WTC11 (cell line): ENCODE measurements around the gene PTPRK. TPM values are rescaled to one million over a fixed set of nuclear protein-coding genes. Genes with fewer than 3 reads are reported as not detected.

Source experiments
- ATAC-seq: fragments of 200-7000 bp; cut with Tn5 transposase; 2 replicates; pipeline ENCODE4 v1.10.0; 2021; ENCODE audit warnings: mild to moderate bottlenecking, moderate library complexity
- CTCF ChIA-PET: fragments of 300-600 bp; sonication (Branson Sonifier 250); formaldehyde crosslinking; loops from one replicate; lab custom pipeline; 2021; ENCODE audit warnings: antibody characterized with exemption; lab: Charles Lee
- POLR2A ChIA-PET: fragments of 350-600 bp; sonication (Branson Sonifier 250); formaldehyde crosslinking; loops from one replicate; lab custom pipeline; 2021; ENCODE audit warnings: antibody characterized with exemption; lab: Charles Lee
- DNase-seq: peaks from one replicate; pipeline ENCODE4 v3.0.0; 2021; ENCODE audit warnings: low spot score
- H3K27ac Mint-ChIP-seq: 2 replicates; pipeline ENCODE4 v1.8.0; 2021; ENCODE audit warnings: mixed read lengths
- H3K27me3 Mint-ChIP-seq: 2 replicates; pipeline ENCODE4 v1.8.0; 2021; ENCODE audit warnings: low read depth, mild to moderate bottlenecking, moderate library complexity, mixed read lengths
- H3K36me3 Mint-ChIP-seq: 2 replicates; pipeline ENCODE4 v1.8.0; 2021; ENCODE audit warnings: mixed read lengths
- H3K4me1 Mint-ChIP-seq: 2 replicates; pipeline ENCODE4 v1.8.0; 2022; ENCODE audit warnings: mixed read lengths
- H3K4me3 Mint-ChIP-seq: 2 replicates; pipeline ENCODE4 v1.8.0; 2021; ENCODE audit warnings: mild to moderate bottlenecking, moderate library complexity, mixed read lengths
- H3K9me3 Mint-ChIP-seq: 2 replicates; pipeline ENCODE4 v1.8.0; 2021; ENCODE audit warnings: mixed read lengths
- CDX4 ChIP-seq: fragments of 250-450 bp; sonication (Bioruptor Pico); IDR thresholded peaks from 2 replicates; pipeline ENCODE4 v1.9.0; 2021; ENCODE audit warnings: moderate library complexity, mild to moderate bottlenecking, inconsistent platforms, borderline replicate concordance
- CTCF ChIP-seq: fragments of 200-600 bp; IDR thresholded peaks from 2 replicates; pipeline ENCODE4 v1.8.0; 2022; ENCODE audit warnings: antibody characterized with exemption
- FOXK1 ChIP-seq: sonication (generic); formaldehyde crosslinking; IDR thresholded peaks from 2 replicates; pipeline ENCODE4 v1.8.0; 2022; ENCODE audit warnings: mild to moderate bottlenecking, moderate library complexity, missing genetic modification reagents
- GABPB1 ChIP-seq: sonication (generic); formaldehyde crosslinking; IDR thresholded peaks from 2 replicates; pipeline ENCODE4 v1.8.1; 2023; ENCODE audit warnings: mild to moderate bottlenecking, missing genetic modification reagents
- MYBL2 ChIP-seq: sonication (generic); formaldehyde crosslinking; IDR thresholded peaks from 2 replicates; pipeline ENCODE4 v1.8.1; 2023; ENCODE audit warnings: mild to moderate bottlenecking, moderate library complexity, missing genetic modification reagents
- OVOL2 ChIP-seq: fragments of 250-450 bp; sonication (Bioruptor Pico); IDR thresholded peaks from 2 replicates; pipeline ENCODE4 v1.9.0; 2021; ENCODE audit warnings: mild to moderate bottlenecking, borderline replicate concordance
- SMAD3 ChIP-seq: sonication (generic); formaldehyde crosslinking; IDR thresholded peaks from 2 replicates; pipeline ENCODE4 v1.8.0; 2022; ENCODE audit warnings: missing genetic modification reagents, mild to moderate bottlenecking, borderline replicate concordance
- SP1 ChIP-seq: sonication (generic); formaldehyde crosslinking; conservative IDR thresholded peaks from 2 replicates; pipeline ENCODE4 v1.8.1; 2022; ENCODE audit warnings: missing genetic modification reagents
- ZNF121 ChIP-seq: sonication (generic); formaldehyde crosslinking; IDR thresholded peaks from 2 replicates; pipeline ENCODE4 v1.8.0; 2023; ENCODE audit warnings: missing genetic modification reagents
- ZNF232 ChIP-seq: sonication (generic); formaldehyde crosslinking; IDR thresholded peaks from 2 replicates; pipeline ENCODE4 v1.8.0; 2022; ENCODE audit warnings: mild to moderate bottlenecking, missing genetic modification reagents
- ZNF512 ChIP-seq: sonication (generic); formaldehyde crosslinking; IDR thresholded peaks from 2 replicates; pipeline ENCODE4 v1.8.1; 2022; ENCODE audit warnings: missing genetic modification reagents, borderline replicate concordance
- total RNA-seq: library from RNA; stranded (reverse); gene quantifications from 3 replicates; pipeline ENCODE4 v1.2.3, GENCODE V29; 2021
- TF ChIP-seq, protein P1 (sequence below): sonication (generic); formaldehyde crosslinking; IDR thresholded peaks from 2 replicates; pipeline ENCODE4 v1.8.1; 2023; ENCODE audit warnings: mild to moderate bottlenecking, missing genetic modification reagents, borderline replicate concordance

Gene PTPRK
- total RNA-seq, 1 experiment from 2014 or later, result 44.8 TPM

GRCh38 chr6:128265706-128266105, 254.7 kb downstream of the PTPRK start:
- Mint-ChIP-seq H3K27ac (no peak overlapping the region), H3K9me3 (peaks cover 11% of the 10 kb centered on the region), H3K36me3 (peaks cover 9% of the 10 kb centered on the region), H3K4me3 (no peak overlapping the region), H3K4me1 (no peaks in the 10 kb centered on the region), H3K27me3 (no peaks in the 10 kb centered on the region)
- DNase-seq (no peak), ATAC-seq (no peak)
- POLR2A ChIA-PET, result no interaction called here
- CTCF ChIA-PET, result no interaction called here
- TF ChIP-seq CDX4 (CRISPR knock-in tag) (no peak), OVOL2 (no peak)

GRCh38 chr6:128259730-128260685, 260.4 kb downstream of the PTPRK start:
- no peak for ATAC-seq

More at GRCh38 chr6:128259730-128260685, 260.4 kb downstream of the PTPRK start:
- POLR2A ChIA-PET, result no interaction called here
- CTCF ChIA-PET, result no interaction called here
- Mint-ChIP-seq H3K9me3 (peaks cover 10% of the 10 kb centered on the region), H3K27ac (no peak overlapping the region), H3K4me3 (no peak overlapping the region), H3K27me3 (no peaks in the 10 kb centered on the region), H3K36me3 (peaks cover 9% of the 10 kb centered on the region), H3K4me1 (no peaks in the 10 kb centered on the region)
- no peak for DNase-seq
- TF ChIP-seq MYBL2 (CRISPR knock-in tag) (no peak), CTCF (no peak), ZNF121 (CRISPR knock-in tag) (no peak), SP1 (CRISPR knock-in tag) (no peak), ZNF512 (CRISPR knock-in tag) (no peak), GABPB1 (CRISPR knock-in tag) (no peak), ZNF232 (no peak), FOXK1 (CRISPR knock-in tag) (no peak), SMAD3 (CRISPR knock-in tag) (no peak)
- TF ChIP-seq, protein P1, sequence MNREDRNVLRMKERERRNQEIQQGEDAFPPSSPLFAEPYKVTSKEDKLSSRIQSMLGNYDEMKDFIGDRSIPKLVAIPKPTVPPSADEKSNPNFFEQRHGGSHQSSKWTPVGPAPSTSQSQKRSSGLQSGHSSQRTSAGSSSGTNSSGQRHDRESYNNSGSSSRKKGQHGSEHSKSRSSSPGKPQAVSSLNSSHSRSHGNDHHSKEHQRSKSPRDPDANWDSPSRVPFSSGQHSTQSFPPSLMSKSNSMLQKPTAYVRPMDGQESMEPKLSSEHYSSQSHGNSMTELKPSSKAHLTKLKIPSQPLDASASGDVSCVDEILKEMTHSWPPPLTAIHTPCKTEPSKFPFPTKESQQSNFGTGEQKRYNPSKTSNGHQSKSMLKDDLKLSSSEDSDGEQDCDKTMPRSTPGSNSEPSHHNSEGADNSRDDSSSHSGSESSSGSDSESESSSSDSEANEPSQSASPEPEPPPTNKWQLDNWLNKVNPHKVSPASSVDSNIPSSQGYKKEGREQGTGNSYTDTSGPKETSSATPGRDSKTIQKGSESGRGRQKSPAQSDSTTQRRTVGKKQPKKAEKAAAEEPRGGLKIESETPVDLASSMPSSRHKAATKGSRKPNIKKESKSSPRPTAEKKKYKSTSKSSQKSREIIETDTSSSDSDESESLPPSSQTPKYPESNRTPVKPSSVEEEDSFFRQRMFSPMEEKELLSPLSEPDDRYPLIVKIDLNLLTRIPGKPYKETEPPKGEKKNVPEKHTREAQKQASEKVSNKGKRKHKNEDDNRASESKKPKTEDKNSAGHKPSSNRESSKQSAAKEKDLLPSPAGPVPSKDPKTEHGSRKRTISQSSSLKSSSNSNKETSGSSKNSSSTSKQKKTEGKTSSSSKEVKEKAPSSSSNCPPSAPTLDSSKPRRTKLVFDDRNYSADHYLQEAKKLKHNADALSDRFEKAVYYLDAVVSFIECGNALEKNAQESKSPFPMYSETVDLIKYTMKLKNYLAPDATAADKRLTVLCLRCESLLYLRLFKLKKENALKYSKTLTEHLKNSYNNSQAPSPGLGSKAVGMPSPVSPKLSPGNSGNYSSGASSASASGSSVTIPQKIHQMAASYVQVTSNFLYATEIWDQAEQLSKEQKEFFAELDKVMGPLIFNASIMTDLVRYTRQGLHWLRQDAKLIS (CRISPR knock-in tag), result no peak
